NCI-H748 (cell line): ENCODE data around the gene CCT2.

ENCODE experiments used
- DNase-seq: peaks from one replicate; lab custom pipeline; 2025; ENCODE audit not compliant: unreplicated experiment; lab: John Stamatoyannopoulos, UW

The CCT2 gene

GRCh38 chr12:69585189-69586062, at the start of gene CCT2:
Gene CCT2, plus strand, starts transcription at chr12:69585459. Its CDS starts 63 bp downstream, at chr12:69585522.
- peak; percentile 98 for DNase-seq

- DNase-seq: no peak
Observed at GRCh38 chr12:69540987-69541386, 44.3 kb upstream of the CCT2 start.

DNA sequence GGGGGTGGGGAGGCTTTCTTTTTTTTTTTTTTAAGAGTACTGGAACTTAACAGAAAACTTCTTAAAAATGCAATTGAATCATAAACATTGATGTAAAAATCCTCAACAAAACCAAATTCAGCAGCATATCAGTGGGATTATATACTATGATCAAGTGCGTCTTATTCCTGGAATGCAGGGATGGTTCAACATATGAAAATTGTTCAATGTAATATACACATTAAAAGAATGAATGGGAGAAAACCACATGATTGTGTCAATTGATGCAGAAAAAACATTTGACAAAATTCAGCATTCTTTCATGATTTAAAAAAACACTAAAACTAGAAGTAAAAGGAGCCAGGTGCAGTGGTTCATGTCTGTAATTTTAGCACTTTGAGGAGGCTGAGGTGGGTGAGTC, 41.2 kb upstream of the CCT2 start:
- no peak for DNase-seq

DNA sequence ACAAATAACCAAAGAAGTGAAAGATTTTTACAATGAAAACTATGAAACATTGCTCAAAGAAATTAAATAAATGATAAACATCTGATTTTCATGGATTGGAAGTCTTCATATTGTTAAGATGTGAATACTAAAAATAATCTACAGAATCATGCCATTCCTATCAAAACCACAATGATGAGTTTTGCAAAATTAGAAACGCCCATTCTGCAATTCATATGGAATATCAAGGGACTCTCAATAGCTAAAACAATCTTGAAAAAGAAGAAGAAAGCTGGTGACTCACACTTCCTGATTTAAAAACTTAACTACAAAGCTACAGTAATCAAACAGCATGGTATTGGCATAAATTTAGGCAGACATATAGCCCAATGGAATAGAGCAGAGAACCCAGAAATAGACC, 40.2 kb upstream of the CCT2 start:
- no peak for DNase-seq

GRCh38 chr12:69546693-69547438, 38.4 kb upstream of the CCT2 start:
- no peak for DNase-seq

- no peak for DNase-seq
Observed at GRCh38 chr12:69548687-69549086, 36.6 kb upstream of the CCT2 start.

DNA sequence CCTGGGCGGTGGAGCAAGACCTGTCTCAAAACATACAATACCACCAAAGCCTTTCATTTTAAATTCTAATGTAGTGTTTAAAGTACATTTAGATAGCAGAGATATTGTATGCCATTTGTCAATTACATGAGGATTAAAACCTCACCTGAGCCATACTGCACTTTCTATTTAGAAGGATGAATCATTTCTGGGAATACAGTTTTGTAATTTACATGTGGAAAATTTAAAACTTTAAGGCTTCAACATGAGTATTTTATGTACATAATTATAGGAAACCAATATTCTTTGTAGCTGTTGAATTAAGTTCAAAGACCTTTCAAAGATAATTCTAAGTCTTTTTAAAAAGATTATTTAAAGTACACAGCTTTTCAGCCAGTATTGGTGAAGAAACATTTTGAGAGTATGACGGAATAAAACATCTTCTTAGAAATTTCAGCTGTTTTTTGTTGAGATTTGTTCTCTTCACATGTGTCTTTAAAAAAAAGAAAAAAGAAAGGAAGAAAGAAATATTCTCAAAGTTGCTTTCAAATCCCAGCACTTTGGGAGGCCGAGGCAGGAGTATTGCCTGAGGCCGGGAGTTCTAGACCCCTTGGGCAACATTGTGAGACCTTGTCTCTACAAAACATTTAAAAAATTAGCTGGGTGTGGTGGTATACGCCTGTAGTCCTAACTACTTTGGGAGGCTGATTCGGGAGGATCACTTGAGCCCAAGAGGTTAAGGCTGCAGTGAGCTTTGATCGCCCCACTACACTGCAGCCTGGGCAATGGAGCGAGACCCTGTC, 34.5 kb upstream of the CCT2 start:
- DNase-seq: no peak

DNA sequence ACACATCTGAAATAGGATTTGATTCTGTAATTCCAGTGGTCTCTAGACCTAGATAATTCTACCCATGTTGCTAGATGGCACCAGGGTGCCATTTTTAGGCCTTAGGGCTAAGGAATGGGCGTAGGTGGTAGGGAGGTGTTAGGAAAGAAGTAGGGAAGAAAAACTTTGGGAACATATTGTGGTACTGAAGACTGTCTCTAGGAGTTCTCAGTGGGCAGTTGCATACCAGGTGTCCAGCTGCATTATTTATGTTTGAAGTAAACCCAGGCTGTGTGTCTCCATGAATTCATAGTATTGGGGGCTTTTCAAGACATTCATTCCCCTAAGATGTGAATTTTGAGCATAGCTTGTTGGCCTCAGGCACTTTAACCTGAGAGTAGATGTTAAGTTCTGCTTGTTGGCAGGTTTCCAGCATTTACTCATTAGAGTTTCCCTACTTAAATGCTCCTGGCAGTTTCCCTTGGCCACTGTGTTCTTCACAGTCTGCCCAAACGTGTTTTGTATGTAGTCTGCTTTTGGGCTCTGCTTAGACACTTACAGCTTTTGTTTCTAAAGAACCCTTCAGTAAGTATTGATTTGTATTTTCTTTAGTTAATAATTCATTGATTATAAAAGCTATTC, 31.5 kb upstream of the CCT2 start:
- DNase-seq: peak; percentile 45

GRCh38 chr12:69555461-69555860, 29.8 kb upstream of the CCT2 start:
- no peak for DNase-seq

DNA sequence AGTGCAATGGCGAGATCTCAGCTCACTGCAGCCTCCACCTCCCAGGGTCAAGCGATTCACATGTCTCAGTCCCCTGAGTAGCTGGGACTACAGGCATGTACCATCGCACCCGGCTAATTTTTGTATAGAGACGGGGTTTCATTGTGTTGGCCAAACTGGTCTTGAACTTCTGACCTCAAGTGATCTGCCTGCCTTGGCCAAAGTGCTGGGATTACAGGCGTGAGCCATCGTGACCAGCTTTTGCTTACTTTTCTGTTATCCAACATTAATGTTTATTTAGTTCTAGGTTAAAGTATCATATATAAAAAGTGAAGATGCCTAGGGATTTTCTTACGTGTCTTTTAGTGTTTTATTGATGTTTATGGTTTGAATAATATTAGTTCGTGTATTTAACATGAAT, 28.9 kb upstream of the CCT2 start:
- no peak for DNase-seq

DNA sequence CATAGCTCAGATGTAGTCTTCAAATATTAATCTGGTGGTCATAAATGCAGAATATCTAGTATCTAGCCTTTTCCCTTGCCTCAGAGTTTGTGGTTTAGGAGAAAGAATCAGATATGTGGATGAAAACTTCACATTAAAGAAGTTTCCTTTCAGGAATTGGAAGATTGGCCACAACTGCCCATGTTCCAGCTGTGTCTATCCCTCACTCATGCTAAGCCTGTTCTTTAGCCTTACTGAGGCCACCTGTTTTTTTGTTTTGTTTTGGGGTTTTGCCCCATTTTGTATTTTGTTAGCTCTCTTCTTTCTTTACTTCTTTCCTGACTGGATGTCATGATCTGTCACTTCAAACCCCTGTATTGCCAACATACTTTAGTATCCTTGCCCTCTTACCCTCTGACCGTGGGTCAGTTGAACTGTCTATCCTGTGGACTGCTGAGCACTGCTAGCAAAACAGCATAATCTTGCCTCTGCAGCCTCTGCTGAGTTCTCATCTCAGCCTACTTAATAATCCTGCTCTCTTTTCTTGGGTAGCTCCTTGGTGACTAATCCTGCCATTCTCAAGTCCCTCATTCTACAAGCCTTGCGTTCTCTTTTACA, 22.0 kb upstream of the CCT2 start:
- DNase-seq: no peak

DNA sequence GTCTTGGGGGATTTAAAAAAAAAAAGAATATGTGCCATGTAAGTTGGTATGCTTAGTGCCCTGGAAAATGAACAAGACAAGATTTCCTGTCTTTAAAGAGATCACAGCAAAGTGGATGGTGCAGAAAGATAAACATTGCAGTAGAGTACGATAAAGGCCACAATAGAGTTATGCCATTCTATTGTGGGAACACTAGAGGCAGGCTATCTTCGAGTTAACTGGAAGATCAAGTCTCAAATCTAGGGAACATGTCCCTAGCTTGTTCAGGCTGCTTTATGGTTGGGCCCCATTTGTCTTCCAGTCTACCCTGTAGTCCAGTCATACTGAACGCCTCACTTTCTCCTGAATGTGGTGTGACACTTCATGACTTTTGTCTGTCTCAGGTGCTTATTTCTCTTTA, 18.7 kb upstream of the CCT2 start:
- DNase-seq: no peak

DNA sequence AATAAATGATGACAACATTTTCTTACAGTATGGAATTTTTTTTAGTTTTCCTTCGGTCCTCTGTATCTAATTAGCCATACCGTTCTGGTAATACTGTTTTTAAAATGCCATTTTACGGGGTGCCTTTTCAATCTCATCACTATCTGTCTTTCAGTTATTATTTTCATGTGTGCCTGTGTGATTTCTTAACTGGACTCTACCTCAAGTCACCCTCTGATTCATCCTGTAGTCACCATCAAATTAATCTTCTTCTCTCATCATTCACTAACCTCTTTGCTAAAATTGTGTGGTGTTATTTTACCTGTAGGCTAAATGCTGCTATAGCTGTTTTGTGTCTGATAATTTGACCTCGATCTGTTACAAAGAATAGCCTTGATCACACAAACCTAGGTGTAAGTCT, 16.0 kb upstream of the CCT2 start:
- no peak for DNase-seq

DNA sequence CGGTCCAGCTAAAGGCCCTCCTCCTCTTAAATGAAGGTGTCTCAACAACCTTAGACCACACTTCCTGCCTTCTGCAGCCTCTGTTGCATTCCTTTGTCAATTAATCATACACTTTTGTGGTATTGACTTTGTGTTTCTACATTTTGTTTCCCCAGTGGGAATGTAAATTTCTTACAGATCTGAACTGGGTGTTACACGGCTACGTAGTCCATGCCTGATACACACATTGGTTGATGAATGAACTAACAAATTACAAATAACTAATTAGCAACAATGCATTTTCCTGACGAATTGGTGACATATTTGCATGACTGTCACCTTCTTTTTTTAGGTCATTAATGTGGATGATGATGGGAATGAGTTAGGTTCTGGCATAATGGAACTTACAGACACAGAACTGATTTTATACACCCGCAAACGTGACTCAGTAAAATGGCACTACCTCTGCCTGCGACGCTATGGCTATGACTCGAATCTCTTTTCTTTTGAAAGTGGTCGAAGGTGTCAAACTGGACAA, 15.2 kb upstream of the CCT2 start:
- no peak for DNase-seq

DNA sequence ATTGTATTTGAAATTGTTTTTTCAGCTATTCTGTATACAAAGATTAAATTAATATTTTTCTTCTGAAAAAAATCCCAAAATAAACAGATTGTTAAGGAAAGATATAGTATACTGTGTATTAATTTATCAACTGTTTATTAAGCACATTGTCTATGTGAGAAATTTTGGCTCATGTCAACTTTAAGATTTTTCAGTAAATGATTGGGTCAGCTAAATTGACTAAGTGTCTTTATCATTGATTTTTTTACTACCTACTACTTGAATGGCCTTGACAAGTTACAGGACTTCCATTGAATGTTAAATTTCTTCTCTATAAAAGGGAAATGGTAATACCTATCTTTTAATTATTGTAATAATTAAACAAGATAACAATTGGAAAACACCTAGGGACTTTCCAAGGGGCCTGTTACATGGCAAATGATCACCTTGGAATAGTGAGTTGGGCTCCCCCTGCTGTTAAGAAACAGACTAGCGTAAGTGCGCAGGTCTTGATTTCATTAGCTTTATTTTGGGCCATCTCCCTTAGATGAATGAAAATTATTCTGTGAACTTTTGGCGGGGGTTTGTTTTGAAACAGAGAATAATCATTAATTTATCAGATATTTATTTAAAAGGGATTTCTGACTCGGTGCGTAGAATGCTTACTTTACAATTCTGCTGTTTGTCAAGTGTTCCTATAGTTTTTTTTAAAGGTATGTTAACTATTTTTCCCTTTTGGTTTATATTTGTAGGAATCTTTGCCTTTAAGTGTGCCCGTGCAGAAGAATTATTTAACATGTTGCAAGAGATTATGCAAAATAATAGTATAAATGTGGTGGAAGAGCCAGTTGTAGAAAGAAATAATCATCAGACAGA, 14.5 kb upstream of the CCT2 start:
- DNase-seq: peak; percentile 73

GRCh38 chr12:69575346-69575745, 9.9 kb upstream of the CCT2 start:
- no peak for DNase-seq

GRCh38 chr12:69578283-69578682, 7.0 kb upstream of the CCT2 start:
- DNase-seq: no peak

- DNase-seq: no peak
Observed at GRCh38 chr12:69579029-69579428, 6.2 kb upstream of the CCT2 start.

DNA sequence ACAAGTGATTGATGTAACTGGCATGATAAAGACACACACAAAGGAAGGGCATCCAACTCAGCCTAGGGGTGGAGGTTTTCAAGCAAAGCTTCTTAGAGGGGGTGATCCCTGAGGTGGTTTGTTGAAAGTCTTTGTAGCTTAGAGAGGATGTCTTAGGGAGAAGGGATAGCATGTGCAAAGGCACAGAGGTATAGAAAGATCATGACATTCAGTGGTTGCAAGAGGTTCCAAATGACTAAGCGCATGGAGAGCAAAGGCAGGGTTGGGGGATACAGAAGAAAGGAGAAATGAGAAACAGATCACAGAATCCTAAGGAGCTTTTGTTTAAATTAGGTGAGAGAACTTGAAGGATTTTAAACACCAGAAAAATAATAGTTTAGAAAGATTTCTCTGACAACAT, 5.2 kb upstream of the CCT2 start:
- no peak for DNase-seq

- no peak for DNase-seq
Observed at GRCh38 chr12:69583203-69583602, 2.1 kb upstream of the CCT2 start.
